CD4-positive, alpha-beta memory T cell (primary cell): ENCODE data around the gene PLCD1. TPM values are rescaled to one million over a fixed set of nuclear protein-coding genes. Genes with fewer than 3 reads are reported as not detected.

Experiments
- CTCF ChIA-PET: fragments of 350-600 bp; sonication (Branson Sonifier 250); formaldehyde crosslinking; loops from one replicate; lab custom pipeline; 2021; ENCODE audit warnings: inconsistent platforms; ENCODE audit not compliant: partially characterized antibody; lab: Charles Lee
- POLR2A ChIA-PET: fragments of 350-600 bp; sonication (Branson Sonifier 250); formaldehyde crosslinking; loops from one replicate; lab custom pipeline; 2021; ENCODE audit not compliant: partially characterized antibody; lab: Charles Lee
- DNase-seq, 5 donors: peaks; one replicate each; pipeline versions ENCODE4 v3.0.0 to v3.0.0-alpha.2; 2020 to 2022; ENCODE audit warnings: mixed read lengths in 1 of 5
- H3K27ac ChIP-seq: one replicate; pipeline ENCODE4 v1.7.0; 2013; ENCODE audit warnings: low read depth, low read length
- H3K27me3 ChIP-seq: 2 replicates; pipeline ENCODE4 v1.7.0; 2013; ENCODE audit warnings: mild to moderate bottlenecking, low read length, moderate library complexity; ENCODE audit not compliant: insufficient read depth
- H3K36me3 ChIP-seq: 2 replicates; pipeline ENCODE4 v1.7.0; 2013; ENCODE audit warnings: mild to moderate bottlenecking, low read length, moderate library complexity; ENCODE audit not compliant: insufficient read depth
- H3K4me1 ChIP-seq: 2 replicates; pipeline ENCODE4 v1.7.0; 2013; ENCODE audit warnings: mild to moderate bottlenecking, low read length, moderate library complexity; ENCODE audit not compliant: insufficient read depth
- H3K4me3 ChIP-seq, 2 donors: one replicate each; pipeline ENCODE4 v1.7.0; 2013; ENCODE audit warnings: low read length in 2 of 2, mild to moderate bottlenecking in 1 of 2
- H3K9me3 ChIP-seq, 2 donors: one replicate each; pipeline ENCODE4 v1.7.0; 2013; ENCODE audit warnings: low read length in 2 of 2, control low read depth in 1 of 2; ENCODE audit not compliant: control insufficient read depth in 1 of 2
- H3K27ac Mint-ChIP-seq, 7 donors: one replicate each; pipeline ENCODE4 v1.8.0; 2020 to 2021; ENCODE audit warnings: mixed read lengths in 7 of 7, mild to moderate bottlenecking in 6 of 7, inconsistent platforms in 3 of 7, moderate library complexity in 3 of 7
- H3K27me3 Mint-ChIP-seq, 2 donors: one replicate each; pipeline ENCODE4 v1.8.0; 2020 to 2021; ENCODE audit warnings: mixed read lengths in 2 of 2
- H3K36me3 Mint-ChIP-seq, 2 donors: one replicate each; pipeline ENCODE4 v1.8.0; 2020 to 2021; ENCODE audit warnings: mixed read lengths in 2 of 2, inconsistent platforms in 1 of 2, mild to moderate bottlenecking in 1 of 2
- H3K4me1 Mint-ChIP-seq, 4 donors: one replicate each; pipeline ENCODE4 v1.8.0; 2020 to 2021; ENCODE audit warnings: mixed read lengths in 4 of 4, mild to moderate bottlenecking in 1 of 4
- H3K4me3 Mint-ChIP-seq, 8 donors: one replicate each; pipeline ENCODE4 v1.8.0; 2020 to 2021; ENCODE audit warnings: mixed read lengths in 8 of 8, mild to moderate bottlenecking in 7 of 8, moderate library complexity in 6 of 8, inconsistent platforms in 3 of 8
- H3K9me3 Mint-ChIP-seq, 8 donors: one replicate each; pipeline ENCODE4 v1.8.0; 2020 to 2021; ENCODE audit warnings: mixed read lengths in 8 of 8, mild to moderate bottlenecking in 5 of 8, inconsistent platforms in 3 of 8, moderate library complexity in 1 of 8
- intact Hi-C: fragments of 100-400 bp; cut with micrococcal nuclease; formaldehyde crosslinking; loops from one replicate; pipeline ENCODE4 v1.15.1; 2023
- polyA plus RNA-seq, 2 donors: library from polyadenylated mRNA; unstranded; fragments of 300-500 nt; fragmentation: Illumina TruSeq; gene quantifications; one replicate each; pipeline ENCODE4 v1.2.3, GENCODE V29; 2021
- total RNA-seq, 2 experiments: library from RNA; stranded (reverse); gene quantifications; one replicate each; pipeline ENCODE4 v1.2.3, GENCODE V29; 2021

Gene PLCD1
- total and polyA plus RNA-seq, 4 experiments from 2014 or later = 38.4 to 93.9 (median 61.2) TPM

DNA sequence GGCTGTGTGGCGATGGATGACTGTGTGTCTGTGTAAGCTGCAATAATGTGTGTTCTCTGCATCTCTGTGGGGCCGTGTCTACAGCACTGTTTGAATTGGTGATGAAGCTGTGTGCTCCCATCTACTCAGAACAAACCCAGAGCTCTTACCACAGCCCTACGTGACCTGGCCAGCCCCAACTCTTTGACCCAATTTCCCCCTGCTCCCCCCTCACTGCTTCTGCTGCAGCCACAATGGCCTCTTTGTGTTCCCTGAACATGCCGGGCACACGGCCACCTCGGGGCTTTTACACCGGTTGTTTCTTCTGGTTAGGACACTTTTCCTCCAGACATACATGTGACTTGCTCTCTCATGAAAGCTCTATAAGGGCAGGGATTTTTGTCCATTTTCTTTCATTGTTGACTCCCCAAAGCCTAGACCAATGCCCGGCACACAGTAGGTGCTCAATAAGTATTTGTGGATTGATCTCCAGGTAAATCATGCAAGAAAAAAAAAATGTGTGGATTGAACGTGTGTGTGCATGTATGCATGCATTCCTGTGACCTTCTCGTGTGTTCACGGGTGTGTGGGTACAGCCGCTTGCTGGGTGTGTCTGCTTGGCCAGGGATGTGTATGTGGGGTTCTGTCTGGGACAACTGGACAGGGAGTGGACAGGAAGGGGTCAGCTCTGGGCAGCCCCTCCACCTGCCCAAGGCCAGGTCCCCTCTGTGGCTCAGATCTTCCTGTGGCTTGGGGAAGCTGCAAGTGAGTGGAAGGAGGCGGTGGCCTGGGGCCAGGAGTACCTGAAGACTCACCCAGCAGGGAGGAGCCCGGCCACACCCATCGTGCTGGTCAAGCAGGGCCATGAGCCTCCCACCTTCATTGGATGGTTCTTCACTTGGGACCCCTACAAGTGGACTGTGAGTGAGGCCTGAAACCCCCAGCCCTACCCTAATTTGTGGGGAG is 24.1 kb downstream of the PLCD1 start:
- H3K27me3 ChIP-seq = no peaks in the 10 kb centered on the region
- Mint-ChIP-seq H3K27me3 (no peaks in the 10 kb centered on the region), H3K4me3 (no peak overlapping the region), H3K4me1 (peaks cover 9 to 26% (median 21%) of the 10 kb centered on the region in 4 donors), H3K27ac (peak overlapping the region; percentile 4 to 92 (median 55)), H3K36me3 (peaks cover 14 to 48% of the 10 kb centered on the region in 2 donors), H3K9me3 (no peaks in the 10 kb centered on the region)
- no peak overlapping the region for H3K27ac ChIP-seq
- H3K36me3 ChIP-seq = peaks cover 51% of the 10 kb centered on the region
- H3K4me1 ChIP-seq = peaks cover 4% of the 10 kb centered on the region
- H3K4me3 ChIP-seq = no peak overlapping the region
- intact Hi-C loops = no loop called here
- no peak for DNase-seq
- no peaks in the 10 kb centered on the region for H3K9me3 ChIP-seq
- ChIA-PET POLR2A (interaction anchor here (1.1 to 4.9 kb wide), 2 partner anchors 34 to 160 kb away, joined by 3 to 48 read pairs; partner anchors contain the start of genes DLEC1 and OXSR1), CTCF (interaction anchor here (1.0 to 7.8 kb wide), 6 partner anchors 11 to 341 kb away, joined by 3 to 146 read pairs (median 5); partner anchors contain the start of genes DLEC1 and XYLB)

DNA sequence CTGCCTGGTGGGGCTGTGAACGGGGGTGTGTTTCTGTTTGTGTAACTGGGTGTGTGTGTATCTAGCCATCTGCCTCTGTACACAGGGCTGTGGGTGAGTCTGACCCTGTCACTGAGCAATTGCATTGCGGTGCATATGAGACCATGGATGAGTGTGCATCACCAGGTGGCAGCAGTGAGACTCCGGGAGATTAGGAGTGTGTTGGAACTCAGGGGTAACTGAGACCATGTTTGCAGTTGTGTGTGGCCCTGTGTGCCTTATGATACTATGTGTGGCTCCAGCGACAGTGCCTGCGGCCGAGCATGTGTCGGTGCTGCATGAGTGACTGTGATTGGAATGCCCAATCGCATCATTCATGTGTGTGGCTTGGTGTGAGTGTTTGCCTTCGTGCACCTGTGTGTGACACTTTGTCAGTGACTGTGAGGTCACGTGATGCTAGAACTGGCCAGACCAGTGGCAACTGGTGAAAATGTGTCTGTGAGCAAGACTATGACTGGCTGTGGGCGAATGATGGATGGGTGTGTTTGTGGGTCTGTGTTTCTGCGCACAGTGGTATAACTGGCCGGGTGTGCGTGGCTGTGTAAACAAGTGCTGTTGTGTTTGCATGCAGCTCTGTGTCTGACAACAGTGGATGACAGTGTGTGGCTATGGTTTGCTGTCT is 24.9 kb downstream of the PLCD1 start:
- ChIA-PET POLR2A (interaction anchor here (1.1 to 4.9 kb wide), 3 partner anchors 30 to 161 kb away, joined by 3 to 48 read pairs (median 12); partner anchors contain the start of genes DLEC1 and OXSR1), CTCF (interaction anchor here (0.8 to 7.8 kb wide), 17 partner anchors 9 to 647 kb away, joined by 3 to 146 read pairs (median 5); partner anchors contain the start of genes DLEC1, EXOG and XYLB)
- peak overlapping the region; percentile 41 to 92 (median 85) for H3K27ac Mint-ChIP-seq
- peak overlapping the region in 1 of 8 donors; percentile 52 for H3K4me3 Mint-ChIP-seq
- H3K9me3 ChIP-seq = no peaks in the 10 kb centered on the region
- intact Hi-C loops = loop anchor here (1.0 kb wide), 1 partner anchor 36 kb away; no protein-coding TSS in a partner anchor
- peaks cover 6% of the 10 kb centered on the region for H3K4me1 ChIP-seq
- peak; percentile 41 to 50 (median 48) for DNase-seq
- no peaks in the 10 kb centered on the region for H3K9me3 Mint-ChIP-seq
- H3K27me3 ChIP-seq = no peaks in the 10 kb centered on the region
- peaks cover 10 to 34% (median 23%) of the 10 kb centered on the region in 4 donors for H3K4me1 Mint-ChIP-seq
- no peak overlapping the region for H3K4me3 ChIP-seq
- H3K27me3 Mint-ChIP-seq = no peaks in the 10 kb centered on the region
- H3K27ac ChIP-seq = no peak overlapping the region
- H3K36me3 Mint-ChIP-seq = peaks cover 16 to 52% of the 10 kb centered on the region in 2 donors
- H3K36me3 ChIP-seq = peaks cover 51% of the 10 kb centered on the region

DNA sequence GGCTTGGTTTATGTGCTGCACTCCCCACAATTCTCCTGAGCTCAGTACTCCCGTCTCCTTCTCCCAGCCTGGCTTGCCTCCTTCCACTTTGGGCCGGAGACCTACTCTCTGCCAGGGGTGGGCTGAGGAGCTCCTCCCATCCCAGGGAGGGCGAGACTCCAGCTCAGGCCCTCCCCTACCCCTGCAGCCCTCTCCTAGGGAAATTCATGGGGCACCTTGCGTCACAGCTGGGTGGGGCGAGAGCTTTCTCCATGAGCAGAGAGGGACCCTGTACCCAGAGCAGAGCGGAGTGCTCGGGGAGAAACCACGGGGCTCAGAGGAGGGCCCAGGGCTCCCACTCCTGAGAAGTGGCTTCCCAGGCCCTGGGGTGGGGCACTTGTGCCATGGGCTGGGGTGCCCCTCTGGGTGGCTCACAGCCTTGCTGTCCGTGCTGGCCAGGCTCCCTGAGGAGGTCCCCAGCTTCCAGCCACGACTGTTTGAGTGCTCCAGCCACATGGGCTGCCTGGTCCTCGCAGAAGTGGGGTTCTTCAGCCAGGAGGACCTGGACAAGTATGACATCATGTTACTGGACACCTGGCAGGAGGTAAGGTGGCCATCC is 25.5 kb downstream of the PLCD1 start:
- POLR2A ChIA-PET = interaction anchor here (0.9 to 4.9 kb wide), 4 partner anchors 20 to 35 kb away, joined by 3 to 48 read pairs (median 8); partner anchors contain the start of genes DLEC1 and PLCD1
- H3K27ac Mint-ChIP-seq = peak overlapping the region in 5 of 7 donors; percentile 55 to 92 (median 77)
- H3K4me3 Mint-ChIP-seq = peak overlapping the region in 1 of 8 donors; percentile 52

DNA sequence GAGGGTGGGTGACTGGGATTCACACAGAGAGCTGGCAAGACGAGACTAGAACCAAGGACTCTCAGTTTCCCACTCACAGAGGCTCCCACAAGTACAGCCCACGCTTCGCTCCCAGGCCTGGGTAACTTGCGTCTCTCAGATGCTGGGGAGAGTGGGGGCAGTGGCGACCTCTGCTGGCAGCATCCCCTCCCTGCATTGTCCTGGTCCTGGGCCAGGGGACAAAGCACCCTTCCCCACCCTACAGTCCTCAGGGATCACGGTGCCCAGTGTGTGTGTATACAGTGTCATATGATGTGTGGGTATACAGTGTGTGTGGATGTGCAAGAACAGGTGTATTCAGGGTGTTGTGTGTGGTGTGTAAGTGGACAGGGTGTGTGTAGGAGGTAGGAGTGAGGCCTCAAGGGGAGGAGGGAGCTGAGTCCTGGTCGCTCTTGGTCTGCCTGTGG is 26.0 kb downstream of the PLCD1 start:
- ChIA-PET CTCF (interaction anchor here (0.6 to 7.8 kb wide), 22 partner anchors 8 to 648 kb away, joined by 3 to 146 read pairs (median 4); partner anchors contain the start of genes DLEC1, EXOG, OXSR1 and PLCD1), POLR2A (interaction anchor here (0.9 to 4.9 kb wide), 4 partner anchors 20 to 36 kb away, joined by 3 to 48 read pairs (median 8); partner anchors contain the start of genes DLEC1 and PLCD1)
- peak; percentile 51 to 63 (median 56) for DNase-seq
- Histone ChIP-seq H3K27ac (peak overlapping the region; percentile 10), H3K36me3 (peaks cover 43% of the 10 kb centered on the region), H3K9me3 (no peaks in the 10 kb centered on the region), H3K4me3 (no peak overlapping the region), H3K4me1 (peaks cover 14% of the 10 kb centered on the region), H3K27me3 (no peaks in the 10 kb centered on the region)
- intact Hi-C loops = loop anchor here (1.0 kb wide), 1 partner anchor 29 kb away; no protein-coding TSS in a partner anchor
- H3K27ac Mint-ChIP-seq = peak overlapping the region in 6 of 7 donors; percentile 35 to 78 (median 74)
- H3K36me3 Mint-ChIP-seq = peaks cover 17 to 52% of the 10 kb centered on the region in 2 donors
- no peaks in the 10 kb centered on the region for H3K9me3 Mint-ChIP-seq
- H3K4me3 Mint-ChIP-seq = no peak overlapping the region
- H3K4me1 Mint-ChIP-seq = peaks cover 19 to 46% (median 32%) of the 10 kb centered on the region in 4 donors
- no peaks in the 10 kb centered on the region for H3K27me3 Mint-ChIP-seq

More for the DNA sequence above, 25.5 kb downstream of the PLCD1 start:
- H3K9me3 ChIP-seq = no peaks in the 10 kb centered on the region
- no peaks in the 10 kb centered on the region for H3K27me3 Mint-ChIP-seq
- no peaks in the 10 kb centered on the region for H3K27me3 ChIP-seq
- peaks cover 48% of the 10 kb centered on the region for H3K36me3 ChIP-seq
- intact Hi-C loops = loop anchor here (1.0 kb wide), 2 partner anchors 30 to 36 kb away; no protein-coding TSS in a partner anchor
- DNase-seq = no peak
- no peak overlapping the region for H3K4me3 ChIP-seq
- CTCF ChIA-PET = interaction anchor here (0.6 to 7.8 kb wide), 21 partner anchors 9 to 648 kb away, joined by 3 to 146 read pairs (median 4); partner anchors contain the start of genes DLEC1, EXOG, OXSR1 and PLCD1
- H3K4me1 Mint-ChIP-seq = peaks cover 15 to 41% (median 28%) of the 10 kb centered on the region in 4 donors
- H3K36me3 Mint-ChIP-seq = peaks cover 17 to 53% of the 10 kb centered on the region in 2 donors
- peak overlapping the region; percentile 10 for H3K27ac ChIP-seq
- peaks cover 10% of the 10 kb centered on the region for H3K4me1 ChIP-seq
- H3K9me3 Mint-ChIP-seq = no peaks in the 10 kb centered on the region

DNA sequence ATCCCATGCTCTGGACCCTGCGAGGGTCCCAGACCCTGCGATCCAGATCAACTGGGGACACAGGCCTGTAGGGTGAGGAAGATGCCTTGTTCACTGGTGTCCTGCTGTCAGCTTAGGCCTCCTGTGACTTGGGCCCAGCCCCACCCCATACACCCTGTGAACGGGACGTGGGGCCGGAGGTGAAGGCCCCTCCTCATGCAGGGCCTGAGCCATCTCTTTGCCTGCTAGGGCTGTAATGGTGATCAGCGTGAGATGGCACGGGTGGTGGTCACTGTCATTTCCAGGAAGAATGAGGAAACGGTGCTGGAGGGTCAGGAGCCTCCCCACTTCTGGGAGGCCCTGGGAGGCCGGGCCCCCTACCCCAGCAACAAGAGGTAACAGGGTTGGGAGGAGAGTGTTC is 26.5 kb downstream of the PLCD1 start:
- Mint-ChIP-seq H3K4me3 (no peak overlapping the region), H3K4me1 (peaks cover 24 to 50% (median 36%) of the 10 kb centered on the region in 4 donors), H3K27ac (peak overlapping the region in 6 of 7 donors; percentile 17 to 78 (median 74)), H3K9me3 (no peaks in the 10 kb centered on the region), H3K27me3 (no peaks in the 10 kb centered on the region), H3K36me3 (peaks cover 17 to 50% of the 10 kb centered on the region in 2 donors)
- peaks cover 19% of the 10 kb centered on the region for H3K4me1 ChIP-seq
- H3K4me3 ChIP-seq = no peak overlapping the region
- peak in 1 of 5 donors; percentile 10 for DNase-seq
- H3K9me3 ChIP-seq = no peaks in the 10 kb centered on the region
- POLR2A ChIA-PET = interaction anchor here (1.5 to 4.9 kb wide), 2 partner anchors 29 to 36 kb away, joined by 12 to 48 read pairs; partner anchors contain the start of gene DLEC1
- H3K36me3 ChIP-seq = peaks cover 38% of the 10 kb centered on the region
- CTCF ChIA-PET = interaction anchor here (0.6 to 7.8 kb wide), 16 partner anchors 8 to 162 kb away, joined by 3 to 146 read pairs (median 6); partner anchors contain the start of genes DLEC1, OXSR1 and PLCD1
- no peaks in the 10 kb centered on the region for H3K27me3 ChIP-seq
- no peak overlapping the region for H3K27ac ChIP-seq
- intact Hi-C loops = loop anchor here (1.0 kb wide), 1 partner anchor 29 kb away; no protein-coding TSS in a partner anchor
